OCI-LY1 (cell line): ENCODE measurements around the gene TNF.

ENCODE experiments used
- EZH2 ChIP-seq: fragments of 200-600 bp; sonication (generic), shearing (Covaris generic); IDR thresholded peaks from 2 replicates; pipeline ENCODE4 v1.8.0; 2017; ENCODE audit warnings: borderline replicate concordance, mixed run types, mild to moderate bottlenecking, antibody characterized with exemption, low read length, moderate library complexity, mixed read lengths
- TF ChIP-seq, protein P1 (sequence below): fragments of 200-600 bp; sonication (generic), shearing (Covaris generic); IDR thresholded peaks from 2 replicates; pipeline ENCODE4 v1.5.1; 2017; ENCODE audit warnings: mild to moderate bottlenecking, antibody characterized with exemption, low read length, moderate library complexity, mixed read lengths

DNA sequence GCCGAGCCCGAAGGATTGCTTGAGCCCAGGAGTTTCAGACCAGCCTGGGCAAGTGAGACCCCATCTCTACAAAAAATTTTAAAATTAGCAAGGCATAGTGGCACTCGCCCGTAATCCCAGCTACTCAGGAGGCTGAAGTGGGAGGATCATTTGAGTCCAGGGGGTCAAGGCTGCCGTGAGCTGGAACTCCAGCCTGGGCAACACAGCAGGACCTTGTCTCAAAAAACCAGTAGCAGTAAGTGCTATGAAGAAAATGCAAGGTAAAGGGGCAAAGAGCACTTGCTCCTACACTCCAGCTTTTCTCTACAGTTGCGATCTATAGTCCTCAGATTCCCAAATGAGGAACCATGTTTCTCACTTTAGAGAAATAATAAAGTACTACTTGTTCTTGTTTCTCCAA lies 31.7 kb upstream of the TNF start:
- TF ChIP-seq, protein P1, sequence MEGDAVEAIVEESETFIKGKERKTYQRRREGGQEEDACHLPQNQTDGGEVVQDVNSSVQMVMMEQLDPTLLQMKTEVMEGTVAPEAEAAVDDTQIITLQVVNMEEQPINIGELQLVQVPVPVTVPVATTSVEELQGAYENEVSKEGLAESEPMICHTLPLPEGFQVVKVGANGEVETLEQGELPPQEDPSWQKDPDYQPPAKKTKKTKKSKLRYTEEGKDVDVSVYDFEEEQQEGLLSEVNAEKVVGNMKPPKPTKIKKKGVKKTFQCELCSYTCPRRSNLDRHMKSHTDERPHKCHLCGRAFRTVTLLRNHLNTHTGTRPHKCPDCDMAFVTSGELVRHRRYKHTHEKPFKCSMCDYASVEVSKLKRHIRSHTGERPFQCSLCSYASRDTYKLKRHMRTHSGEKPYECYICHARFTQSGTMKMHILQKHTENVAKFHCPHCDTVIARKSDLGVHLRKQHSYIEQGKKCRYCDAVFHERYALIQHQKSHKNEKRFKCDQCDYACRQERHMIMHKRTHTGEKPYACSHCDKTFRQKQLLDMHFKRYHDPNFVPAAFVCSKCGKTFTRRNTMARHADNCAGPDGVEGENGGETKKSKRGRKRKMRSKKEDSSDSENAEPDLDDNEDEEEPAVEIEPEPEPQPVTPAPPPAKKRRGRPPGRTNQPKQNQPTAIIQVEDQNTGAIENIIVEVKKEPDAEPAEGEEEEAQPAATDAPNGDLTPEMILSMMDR = no peak
- no peak for TF ChIP-seq EZH2
